Measurements from ENCODE around the gene PLCB1. TPM values are rescaled to one million over a fixed set of nuclear protein-coding genes. Genes with fewer than 3 reads are reported as not detected.
A peak's percentile ranks its signal among the peaks of the same experiment; 100 is the strongest.

The PLCB1 gene
- total RNA-seq, 2 experiments from 2014 or later: 3.1 to 3.6 TPM

DNA sequence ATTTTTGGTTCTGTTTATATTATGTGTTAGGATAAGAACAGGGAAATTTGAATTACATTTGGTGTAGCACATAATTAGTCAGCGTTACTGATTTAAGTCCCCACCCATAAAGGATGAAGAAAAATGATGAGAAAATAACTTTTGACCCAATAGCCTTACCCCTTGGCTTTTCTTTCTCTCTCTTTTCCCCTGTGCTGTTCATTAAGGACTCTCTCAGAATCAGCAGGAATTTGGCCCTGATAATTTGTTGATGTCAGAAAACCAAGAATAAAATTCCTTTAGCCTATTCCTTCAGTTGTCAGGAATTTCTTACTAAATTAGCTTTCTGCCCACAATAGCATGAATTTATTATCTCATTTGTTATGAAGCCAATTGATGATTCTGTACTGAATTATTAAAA, 18.5 kb downstream of the PLCB1 start:
- ChIA-PET POLR2A (no interaction called here), CTCF (interaction anchor here (3.4 kb wide), 1 partner anchor 571 kb away, joined by 12 read pairs; no protein-coding TSS in a partner anchor)
- intact Hi-C loops (cut with micrococcal nuclease): no loop called here
- Mint-ChIP-seq H3K36me3 (ENCODE audit: low read depth) (no peaks in the 10 kb centered on the region), H3K4me1 (ENCODE audit: low read depth) (peaks cover 41% of the 10 kb centered on the region), H3K27ac (no peak overlapping the region), H3K4me3 (no peak overlapping the region), H3K9me3 (no peaks in the 10 kb centered on the region), H3K27me3 (no peaks in the 10 kb centered on the region)
- DNase-seq (no peak), ATAC-seq (no peak)
- no peak for TF ChIP-seq CTCF (IDR thresholded peaks at IDR 0.05)

DNA sequence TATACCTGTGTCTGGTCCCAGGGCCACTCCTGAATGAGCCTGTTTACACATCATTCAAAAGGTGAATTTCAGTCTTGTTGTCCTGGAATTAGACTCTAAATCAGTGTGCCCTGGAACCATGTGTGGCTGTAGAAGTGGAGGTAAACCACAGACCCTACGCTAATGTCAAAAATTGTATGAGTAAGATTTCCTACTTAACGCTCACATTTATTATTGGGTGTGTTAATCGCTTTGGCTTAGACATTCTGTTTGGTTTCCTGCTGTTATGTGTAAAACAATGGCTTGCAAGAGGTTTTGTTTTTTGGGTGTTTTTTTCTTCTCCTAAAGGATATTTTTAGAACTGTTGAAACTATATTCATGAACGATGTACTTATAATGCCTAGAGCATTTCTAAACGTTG, 19.3 kb downstream of the PLCB1 start:
- POLR2A ChIA-PET: no interaction called here
- H3K4me3 Mint-ChIP-seq: no peak overlapping the region
- DNase-seq (no peak), ATAC-seq (peak; percentile 41)
- H3K27me3 Mint-ChIP-seq: no peaks in the 10 kb centered on the region
- no peaks in the 10 kb centered on the region for H3K9me3 Mint-ChIP-seq
- peaks cover 46% of the 10 kb centered on the region for H3K4me1 Mint-ChIP-seq (ENCODE audit: low read depth)
- CTCF ChIA-PET: interaction anchor here (1.1 to 3.4 kb wide), 2 partner anchors 20 to 570 kb away, joined by 3 to 12 read pairs; partner anchors contain the start of gene PLCB1
- intact Hi-C loops (cut with micrococcal nuclease): no loop called here
- H3K36me3 Mint-ChIP-seq (ENCODE audit: low read depth): no peaks in the 10 kb centered on the region
- no peak for TF ChIP-seq CTCF (IDR thresholded peaks at IDR 0.05)
- H3K27ac Mint-ChIP-seq: no peak overlapping the region

DNA sequence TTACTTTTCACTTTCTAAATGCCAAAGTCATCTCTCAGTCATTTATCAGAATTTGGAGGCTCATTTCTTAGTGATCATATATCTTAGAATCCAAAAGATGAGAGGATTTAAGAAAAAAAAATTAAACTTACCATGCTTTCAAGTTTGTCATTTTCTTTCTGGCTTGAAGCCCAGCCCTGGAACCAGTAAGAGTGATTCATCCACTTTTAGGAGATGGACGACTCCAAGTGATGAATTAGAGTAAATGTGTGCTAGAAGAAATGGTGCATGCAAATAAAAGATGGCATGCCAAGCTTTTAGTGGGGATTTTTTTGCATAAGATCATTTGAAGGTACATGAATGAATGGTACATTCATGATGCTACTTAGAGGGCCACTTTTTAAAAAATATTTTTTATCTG, 20.1 kb downstream of the PLCB1 start:
- Mint-ChIP-seq H3K36me3 (ENCODE audit: low read depth) (no peaks in the 10 kb centered on the region), H3K27me3 (no peaks in the 10 kb centered on the region), H3K4me1 (ENCODE audit: low read depth) (peaks cover 53% of the 10 kb centered on the region), H3K4me3 (no peak overlapping the region), H3K27ac (no peak overlapping the region), H3K9me3 (no peaks in the 10 kb centered on the region)
- TF ChIP-seq CTCF (IDR thresholded peaks at IDR 0.05): no peak
- ATAC-seq: no peak
- ChIA-PET POLR2A (no interaction called here), CTCF (interaction anchor here (1.1 to 3.4 kb wide), 2 partner anchors 20 to 569 kb away, joined by 3 to 12 read pairs; partner anchors contain the start of gene PLCB1)
- DNase-seq: no peak
- intact Hi-C loops (cut with micrococcal nuclease): no loop called here

- DNase-seq (no peak), ATAC-seq (peak; percentile 28)
- Mint-ChIP-seq H3K4me3 (no peak overlapping the region), H3K4me1 (ENCODE audit: low read depth) (peaks cover 53% of the 10 kb centered on the region), H3K36me3 (ENCODE audit: low read depth) (no peaks in the 10 kb centered on the region), H3K27me3 (no peaks in the 10 kb centered on the region), H3K27ac (no peak overlapping the region), H3K9me3 (no peaks in the 10 kb centered on the region)
- intact Hi-C loops (cut with micrococcal nuclease): no loop called here
- POLR2A ChIA-PET: no interaction called here
- TF ChIP-seq CTCF (IDR thresholded peaks at IDR 0.05): no peak
- CTCF ChIA-PET: interaction anchor here (0.9 to 3.4 kb wide), 4 partner anchors 20 to 569 kb away, joined by 3 to 12 read pairs (median 5); no protein-coding TSS in a partner anchor
Observed at GRCh38 chr20:8152847-8153246, 20.8 kb downstream of the PLCB1 start.

DNA sequence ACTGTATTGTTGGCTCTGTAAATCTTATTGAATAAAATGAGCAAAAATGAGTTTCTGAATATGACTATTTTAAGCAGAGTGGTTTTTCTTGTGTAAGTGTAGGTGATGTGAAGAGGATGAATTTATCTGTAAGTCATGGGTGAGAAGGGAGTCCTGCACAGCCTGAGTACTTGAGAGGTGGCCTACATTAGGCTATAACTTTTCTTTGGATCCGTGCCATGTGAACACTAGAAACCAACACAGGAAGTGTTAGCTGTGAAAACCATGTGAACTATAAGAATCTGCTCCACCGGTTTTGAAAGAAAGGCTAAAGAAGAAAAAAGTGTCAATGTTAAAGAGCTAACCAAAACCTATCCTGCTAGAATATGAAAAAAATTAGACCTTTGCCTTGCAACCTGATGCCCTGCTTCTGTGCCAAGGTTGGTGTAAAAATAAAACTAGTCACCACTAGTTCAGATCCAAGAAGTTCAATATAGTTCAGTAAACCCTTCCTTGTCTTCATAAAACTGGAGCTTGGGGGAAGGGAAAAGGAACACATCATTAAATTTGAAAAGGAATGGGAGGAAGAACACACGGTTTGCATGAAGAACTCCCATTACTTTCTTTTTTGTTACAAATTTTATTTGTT, 21.3 kb downstream of the PLCB1 start:
- peak; percentile 31 for ATAC-seq
- ChIA-PET POLR2A (no interaction called here), CTCF (interaction anchor here (0.8 to 3.4 kb wide), 5 partner anchors 9 to 568 kb away, joined by 3 to 12 read pairs (median 3); no protein-coding TSS in a partner anchor)
- Mint-ChIP-seq H3K27ac (no peak overlapping the region), H3K4me3 (no peak overlapping the region), H3K27me3 (no peaks in the 10 kb centered on the region), H3K36me3 (ENCODE audit: low read depth) (no peaks in the 10 kb centered on the region), H3K4me1 (ENCODE audit: low read depth) (peaks cover 53% of the 10 kb centered on the region), H3K9me3 (peaks cover 2% of the 10 kb centered on the region)
- intact Hi-C loops (cut with micrococcal nuclease): no loop called here
- no peak for DNase-seq
- no peak for TF ChIP-seq CTCF (IDR thresholded peaks at IDR 0.05)
